ENCODE results near the gene WDR45B.

GRCh38 chr17:82658796-82659452 lies 10.7 kb upstream of the WDR45B start:
- TF ChIP-seq CTCF (IDR thresholded peaks at IDR 0.05): no peak
- TF ChIP-seq POLR2A (IDR thresholded peaks at IDR 0.05): no peak
